A673 (cell line): ENCODE results near the gene PRR35. TPM values are rescaled to one million over a fixed set of nuclear protein-coding genes. Genes with fewer than 3 reads are reported as not detected.

Source experiments
- BruUV-seq: library from RNA; stranded (reverse); fragments of 400-500 nt; replicated peaks from 2 replicates; lab custom pipeline; 2021; lab: Mats Ljungman, UMichigan
- CTCF ChIA-PET: fragments of 300-600 bp; sonication (Branson Sonifier 250); formaldehyde crosslinking; loops from one replicate; lab custom pipeline; 2022; ENCODE audit warnings: antibody characterized with exemption; lab: Charles Lee
- POLR2A ChIA-PET: fragments of 300-600 bp; sonication (Branson Sonifier 250); formaldehyde crosslinking; loops from one replicate; lab custom pipeline; 2022; ENCODE audit warnings: antibody characterized with exemption; ENCODE audit not compliant: low non-redundant PET; lab: Charles Lee
- DNase-seq: peaks from one replicate; pipeline ENCODE4 v3.0.0-alpha.2; 2015; ENCODE audit warnings: low spot score
- H3K27ac ChIP-seq: fragments of 200-600 bp; sonication (generic); 2 replicates; pipeline ENCODE4 v1.5.1; 2016; ENCODE audit warnings: mixed run types, low read depth, mild to moderate bottlenecking, mixed read lengths, antibody characterized with exemption, low read length; ENCODE audit not compliant: poor library complexity, severe bottlenecking
- H3K27me3 ChIP-seq: fragments of 200-600 bp; sonication (generic); replicated peaks from 2 replicates; pipeline ENCODE4 v1.6.1; 2017; ENCODE audit warnings: mixed run types, low read depth, mild to moderate bottlenecking, mixed read lengths, antibody characterized with exemption, low read length; ENCODE audit not compliant: insufficient read depth, poor library complexity
- H3K36me3 ChIP-seq: fragments of 200-600 bp; sonication (generic); 2 replicates; pipeline ENCODE4 v1.6.1; 2016; ENCODE audit warnings: mixed run types, mild to moderate bottlenecking, mixed read lengths, antibody characterized with exemption, low read length; ENCODE audit not compliant: insufficient read depth, poor library complexity, severe bottlenecking
- H3K4me1 ChIP-seq: fragments of 200-600 bp; sonication (generic); 2 replicates; pipeline ENCODE4 v1.6.1; 2017; ENCODE audit warnings: mixed run types, mild to moderate bottlenecking, mixed read lengths, antibody characterized with exemption, low read length; ENCODE audit not compliant: insufficient read depth, poor library complexity, severe bottlenecking
- H3K4me3 ChIP-seq: fragments of 200-600 bp; sonication (generic); 2 replicates; pipeline ENCODE4 v1.5.1; 2016; ENCODE audit warnings: low read depth, mixed run types, mild to moderate bottlenecking, mixed read lengths, low read length; ENCODE audit not compliant: poor library complexity, severe bottlenecking
- H3K9me3 ChIP-seq: fragments of 200-600 bp; sonication (generic); 2 replicates; pipeline ENCODE4 v1.6.1; 2016; ENCODE audit warnings: mixed run types, low read depth, mild to moderate bottlenecking, mixed read lengths, antibody characterized with exemption, low read length; ENCODE audit not compliant: poor library complexity, severe bottlenecking
- CTCF ChIP-seq: fragments of 300-800, 200-600 bp; sonication (generic); conservative IDR thresholded peaks from 2 replicates; pipeline ENCODE4 v1.5.1; 2017; ENCODE audit warnings: low read depth, mild to moderate bottlenecking, antibody characterized with exemption, low read length, moderate library complexity, mixed read lengths
- EZH2 ChIP-seq: fragments of 200-600 bp; sonication (generic); IDR thresholded peaks from 2 replicates; pipeline ENCODE4 v1.6.1; 2017; ENCODE audit warnings: borderline replicate concordance, low read depth, mild to moderate bottlenecking, mixed read lengths, antibody characterized with exemption, low read length; ENCODE audit not compliant: poor library complexity, severe bottlenecking
- intact Hi-C: fragments of 100-400 bp; cut with micrococcal nuclease; formaldehyde crosslinking; loops from one replicate; pipeline ENCODE4 v1.10.0; 2022; ENCODE audit not compliant: unreplicated experiment
- total RNA-seq: library from RNA; stranded (reverse); gene quantifications from 2 replicates; pipeline ENCODE4 v1.2.3, GENCODE V29; 2021

Gene PRR35
- total RNA-seq, 1 experiment from 2014 or later = not detected

GRCh38 chr16:525520-526180, 34.5 kb upstream of the PRR35 start:
- intact Hi-C loops = loop anchor here (5.0 kb wide), 1 partner anchor 123 kb away; the partner anchor contains the start of gene DECR2
- H3K4me3 ChIP-seq = peak overlapping the region; percentile 96
- no TSS peak for BruUV-seq
- ChIA-PET CTCF (no interaction called here), POLR2A (interaction anchor here (0.5 kb wide), 1 partner anchor 94 kb away, joined by 3 read pairs; no protein-coding TSS in a partner anchor)
- H3K27ac ChIP-seq = peak overlapping the region; percentile 98
- H3K36me3 ChIP-seq = peaks cover 7% of the 10 kb centered on the region
- H3K27me3 ChIP-seq = no peaks in the 10 kb centered on the region
- DNase-seq = peak; percentile 58
- peaks cover 7% of the 10 kb centered on the region for H3K4me1 ChIP-seq
- H3K9me3 ChIP-seq = no peaks in the 10 kb centered on the region
- TF ChIP-seq CTCF (no peak), EZH2 (no peak)

- BruUV-seq = TSS peak; percentile 52
- H3K36me3 ChIP-seq = peaks cover 4% of the 10 kb centered on the region
- peaks cover 7% of the 10 kb centered on the region for H3K4me1 ChIP-seq
- POLR2A ChIA-PET = interaction anchor here (0.6 to 1.5 kb wide), 2 partner anchors 124 to 304 kb away, joined by 4 to 11 read pairs; partner anchors contain the start of gene DECR2
- H3K27me3 ChIP-seq = no peaks in the 10 kb centered on the region
- H3K4me3 ChIP-seq = peak overlapping the region; percentile 96
- intact Hi-C loops = loop anchor here (5.0 kb wide), 1 partner anchor 124 kb away; the partner anchor contains the start of gene DECR2
- CTCF ChIA-PET = no interaction called here
- TF ChIP-seq CTCF (no peak), EZH2 (no peak)
- DNase-seq = peak; percentile 43
- no peaks in the 10 kb centered on the region for H3K9me3 ChIP-seq
- H3K27ac ChIP-seq = peak overlapping the region; percentile 98
Measured at GRCh38 chr16:526181-527014, 33.8 kb upstream of the PRR35 start.

GRCh38 chr16:527015-527903, 32.9 kb upstream of the PRR35 start, which contains the start of gene CAPN15:
Gene CAPN15, plus strand, starts transcription at chr16:527712. Its CDS starts 19,127 bp downstream, at chr16:546839.
- H3K4me3 ChIP-seq = peak within 1 kb of the TSS; percentile 96
- peaks cover 7% of the 10 kb centered on the region for H3K4me1 ChIP-seq
- no peak for TF ChIP-seq CTCF
- no peak for TF ChIP-seq EZH2
- no peaks in the 10 kb centered on the region for H3K27me3 ChIP-seq
- BruUV-seq = no TSS peak
- intact Hi-C loops = loop anchor here (5.0 kb wide), 1 partner anchor 125 kb away; the partner anchor contains the start of gene DECR2
- H3K36me3 ChIP-seq = peaks cover 4% of the 10 kb centered on the region
- ChIA-PET CTCF (interaction anchor here (0.5 kb wide), 1 partner anchor 327 kb away, joined by 4 read pairs; no protein-coding TSS in a partner anchor), POLR2A (interaction anchor here (0.6 to 1.5 kb wide), 2 partner anchors 125 to 305 kb away, joined by 4 to 11 read pairs; partner anchors contain the start of gene DECR2)
- H3K9me3 ChIP-seq = no peaks in the 10 kb centered on the region
- H3K27ac ChIP-seq = peak within 1 kb of the TSS; percentile 98
- DNase-seq = peak; percentile 93
